Germinal center (tissue), 1 donor: ENCODE data around the gene FLNA.
"Not testable (repeated sequence)": the region's sequence is repeated elsewhere in the genome, so short reads cannot be mapped to it uniquely, and the experiment has no call there.

ENCODE experiments used
- DNase-seq: peaks from one replicate; pipeline ENCODE4 v3.0.0; 2012; ENCODE audit warnings: mixed read lengths, low spot score

The FLNA gene

GRCh38 chrX:154398668-154399526 lies 24.5 kb upstream of the FLNA start:
- DNase-seq, result peak; percentile 56

- DNase-seq, result peak; percentile 93
Measured at GRCh38 chrX:154397888-154398667, 23.6 kb upstream of the FLNA start, which contains the start of gene RPL10. RPL10 (plus strand) TSS chrX:154398377; CDS start chrX:154398520, 143 bp downstream.

GRCh38 chrX:154396973-154397887 lies 22.8 kb upstream of the FLNA start:
- peak; percentile 52 for DNase-seq

- DNase-seq, result not testable (repeated sequence)
Measured at GRCh38 chrX:154396363-154396762, 21.9 kb upstream of the FLNA start.

GRCh38 chrX:154389812-154390747 lies 15.6 kb upstream of the FLNA start:
- DNase-seq, result not testable (repeated sequence)

GRCh38 chrX:154388649-154389048 lies 14.2 kb upstream of the FLNA start:
- DNase-seq, result not testable (repeated sequence)

GRCh38 chrX:154388094-154388493 lies 13.7 kb upstream of the FLNA start:
- DNase-seq, result not testable (repeated sequence)

- no peak for DNase-seq
Measured at GRCh38 chrX:154384284-154384892, 10.0 kb upstream of the FLNA start.

- DNase-seq, result no peak
Measured at GRCh38 chrX:154383359-154384283, 9.2 kb upstream of the FLNA start.

GRCh38 chrX:154382483-154383069 lies 8.1 kb upstream of the FLNA start:
- no peak for DNase-seq

- no peak for DNase-seq
Measured at GRCh38 chrX:154381271-154381670, 6.8 kb upstream of the FLNA start.

GRCh38 chrX:154380787-154381186 lies 6.4 kb upstream of the FLNA start:
- DNase-seq, result no peak

- DNase-seq, result no peak
Measured at GRCh38 chrX:154380153-154380552, 5.7 kb upstream of the FLNA start.

GRCh38 chrX:154379569-154379951 lies 5.1 kb upstream of the FLNA start:
- no peak for DNase-seq

GRCh38 chrX:154378799-154379568 lies 4.5 kb upstream of the FLNA start, which contains the start of gene EMD:
EMD (plus strand) TSS chrX:154379295; CDS start chrX:154379485, 190 bp downstream.
- peak; percentile 88 for DNase-seq

- DNase-seq, result peak; percentile 87
Measured at GRCh38 chrX:154378059-154378798, 3.8 kb upstream of the FLNA start.

GRCh38 chrX:154376774-154377173 lies 2.3 kb upstream of the FLNA start:
- DNase-seq, result no peak
